Left lobe of liver (tissue), 2 donors: ENCODE measurements around the gene ALKBH5. TPM values are rescaled to one million over a fixed set of nuclear protein-coding genes. Genes with fewer than 3 reads are reported as not detected.
A peak's percentile ranks its signal among the peaks of the same experiment; 100 is the strongest.

Experiments
- ATAC-seq: fragments of 200-7000 bp; cut with Tn5 transposase; one replicate; pipeline ENCODE4 v1.9.1; 2020; ENCODE audit warnings: mild to moderate bottlenecking, moderate library complexity
- DNase-seq: peaks from one replicate; pipeline ENCODE4 v3.0.0-alpha.2; 2020; ENCODE audit warnings: low spot score
- total RNA-seq: library from RNA; stranded (reverse); gene quantifications from one replicate; pipeline ENCODE4 v1.2.1, GENCODE V29; 2021
- donor health status: DM: no; HTN: no; CAD: no; lungs with moderate emphysema.
- donor health status: DM: no; HTN: yes; CAD: no.

Gene ALKBH5
- total RNA-seq, 1 donor from 2014 or later = 69.2 TPM

GRCh38 chr17:18184143-18185031 is 759 bp downstream of the ALKBH5 start:
- peak; percentile 2 for ATAC-seq
- peak; percentile 58 for DNase-seq

- ATAC-seq (no peak), DNase-seq (no peak)
Measured at GRCh38 chr17:18185391-18185790, 1.8 kb downstream of the ALKBH5 start.

GRCh38 chr17:18185832-18186626 is 2.4 kb downstream of the ALKBH5 start:
- DNase-seq (no peak), ATAC-seq (no peak)

DNA sequence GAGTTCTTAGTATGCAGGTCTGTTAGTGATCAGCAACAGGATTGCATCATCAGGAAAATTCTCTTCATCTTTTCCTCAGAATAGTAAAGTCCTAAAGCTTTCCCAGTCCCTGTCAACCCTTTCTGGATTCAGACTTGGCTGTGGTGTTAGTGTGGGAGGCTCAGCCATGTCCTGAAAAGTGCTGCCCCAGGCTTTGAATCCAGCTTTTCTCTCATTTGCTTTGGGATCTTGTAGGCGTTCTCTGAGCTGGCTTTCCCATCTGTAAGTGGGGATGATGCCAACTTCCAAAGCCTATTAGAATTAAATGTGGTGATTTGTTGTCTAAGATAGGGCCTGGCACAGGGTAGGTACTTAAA is 3.0 kb downstream of the ALKBH5 start:
- DNase-seq (no peak), ATAC-seq (no peak)

- no peak for ATAC-seq
Measured at GRCh38 chr17:18187226-18187625, 3.6 kb downstream of the ALKBH5 start.

DNA sequence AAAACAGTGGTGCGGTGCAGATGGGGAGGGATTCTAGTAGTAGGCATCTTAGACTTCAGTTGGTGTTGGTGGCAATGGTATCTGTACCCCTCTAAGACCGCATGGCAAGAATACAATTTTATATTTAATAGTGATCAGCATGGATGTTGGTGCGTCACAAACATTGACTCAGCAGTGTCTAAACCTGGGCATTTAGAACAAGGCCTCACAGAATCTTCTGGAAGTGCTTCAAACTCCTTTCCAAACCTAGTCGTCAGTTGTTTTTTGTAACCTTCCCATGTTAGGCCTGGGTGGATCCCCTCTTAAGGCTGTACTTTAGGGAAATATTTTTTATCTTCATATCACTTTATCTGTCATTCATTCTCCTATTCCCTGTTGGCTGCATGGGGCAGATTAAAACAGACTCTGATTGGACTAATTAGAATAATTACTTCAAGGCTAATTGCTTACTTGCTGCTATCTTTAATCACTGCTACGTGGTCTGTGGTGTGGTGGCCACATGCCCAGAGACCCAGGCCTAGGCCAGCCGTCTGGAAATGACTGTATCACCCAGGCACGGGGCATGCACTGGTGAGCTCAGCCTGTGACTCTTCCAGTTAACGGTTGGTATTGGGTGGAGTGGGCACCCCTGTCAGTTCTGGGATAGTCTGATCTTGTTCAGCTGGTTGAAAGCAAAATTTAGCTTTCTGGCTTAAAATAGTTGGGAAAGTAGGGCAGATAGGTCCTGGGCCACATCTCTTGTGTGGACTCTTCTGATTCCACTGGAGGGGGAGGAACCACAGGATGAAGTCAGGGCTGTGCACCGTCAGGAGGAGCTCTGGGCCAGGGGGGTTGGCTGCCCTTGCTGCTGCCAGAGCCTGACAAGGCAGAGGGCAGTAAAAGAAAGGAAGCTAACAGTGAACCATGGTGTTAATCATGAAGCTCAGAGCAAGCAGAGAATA is 4.5 kb downstream of the ALKBH5 start:
- no peak for DNase-seq
- no peak for ATAC-seq

More at GRCh38 chr17:18187226-18187625, 3.6 kb downstream of the ALKBH5 start:
- no peak for DNase-seq

DNA sequence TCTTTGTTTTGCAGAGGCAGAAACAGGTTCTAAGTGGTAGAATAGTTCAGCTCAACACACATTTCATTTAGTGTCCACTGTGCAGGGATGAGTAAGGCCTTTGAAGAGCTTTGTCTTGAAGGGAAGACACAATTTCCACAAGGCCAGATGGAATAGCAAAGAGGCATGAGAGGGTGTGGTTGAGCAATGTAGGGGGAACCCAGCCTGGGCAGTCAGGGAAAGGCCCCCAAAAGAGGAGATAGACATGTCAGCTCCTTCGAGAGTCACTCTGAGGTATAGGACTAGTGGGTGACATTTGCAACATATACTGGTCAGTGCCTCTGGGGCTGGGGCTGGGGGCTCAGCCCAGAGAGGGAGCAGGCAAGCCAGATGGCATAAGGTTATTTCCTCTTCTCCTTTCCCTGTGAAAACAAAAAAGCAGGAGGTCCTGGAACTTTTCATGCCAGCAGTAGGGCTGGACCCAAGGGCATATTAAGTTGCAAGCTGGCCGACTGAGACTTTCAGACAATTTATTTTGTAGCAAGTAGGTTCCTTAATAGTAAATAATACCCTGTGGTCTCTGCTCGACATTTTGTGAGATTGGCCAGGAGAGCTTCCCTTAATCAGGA is 7.1 kb downstream of the ALKBH5 start:
- ATAC-seq (no peak), DNase-seq (no peak)

GRCh38 chr17:18191236-18191667 is 7.6 kb downstream of the ALKBH5 start:
- DNase-seq = peak; percentile 55
- peak; percentile 61 for ATAC-seq

GRCh38 chr17:18191967-18192366 is 8.3 kb downstream of the ALKBH5 start:
- DNase-seq = no peak
- ATAC-seq = peak; percentile 5

DNA sequence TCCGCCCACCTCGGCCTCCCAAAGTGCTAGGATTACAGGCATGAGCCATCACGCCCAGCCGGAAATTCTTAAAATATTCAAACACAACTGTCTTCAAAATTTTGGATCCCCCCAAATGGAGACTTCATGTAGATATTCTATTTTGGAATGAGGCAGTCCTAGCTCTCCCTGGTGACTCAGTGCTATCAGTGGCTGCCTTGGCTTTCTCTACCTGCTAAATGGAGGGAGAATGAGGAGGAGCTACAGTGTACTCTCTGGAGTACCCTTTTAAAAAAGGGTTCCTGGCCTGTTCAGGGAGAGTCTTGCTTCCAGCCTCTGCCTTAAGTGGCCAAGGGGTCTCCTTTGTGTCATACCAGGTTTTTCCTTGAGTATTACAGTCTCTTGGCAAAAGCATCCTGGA is 10.8 kb downstream of the ALKBH5 start:
- DNase-seq (no peak), ATAC-seq (no peak)

- no peak for ATAC-seq
Measured at GRCh38 chr17:18194804-18195203, 11.2 kb downstream of the ALKBH5 start.

DNA sequence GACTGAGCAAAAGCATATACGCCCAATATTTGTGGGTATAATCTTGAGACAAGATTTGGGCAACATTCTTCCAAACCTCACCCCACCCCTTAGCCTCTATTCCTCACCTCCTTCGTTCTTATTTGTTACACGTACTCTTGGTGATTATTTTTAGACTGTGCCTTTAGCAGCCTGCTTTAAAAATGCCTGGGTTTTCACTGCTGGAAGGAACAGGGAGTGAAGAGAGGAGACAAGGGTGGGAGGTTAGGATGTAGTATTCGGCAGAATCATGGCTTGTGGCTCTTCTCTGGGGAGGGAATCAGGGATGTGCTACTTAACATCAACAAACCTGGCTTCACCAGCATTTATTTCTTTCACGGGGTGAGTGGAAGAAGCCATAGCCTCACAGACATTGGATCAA is 11.6 kb downstream of the ALKBH5 start:
- no peak for ATAC-seq
- no peak for DNase-seq

More at GRCh38 chr17:18194804-18195203, 11.2 kb downstream of the ALKBH5 start:
- no peak for DNase-seq

DNA sequence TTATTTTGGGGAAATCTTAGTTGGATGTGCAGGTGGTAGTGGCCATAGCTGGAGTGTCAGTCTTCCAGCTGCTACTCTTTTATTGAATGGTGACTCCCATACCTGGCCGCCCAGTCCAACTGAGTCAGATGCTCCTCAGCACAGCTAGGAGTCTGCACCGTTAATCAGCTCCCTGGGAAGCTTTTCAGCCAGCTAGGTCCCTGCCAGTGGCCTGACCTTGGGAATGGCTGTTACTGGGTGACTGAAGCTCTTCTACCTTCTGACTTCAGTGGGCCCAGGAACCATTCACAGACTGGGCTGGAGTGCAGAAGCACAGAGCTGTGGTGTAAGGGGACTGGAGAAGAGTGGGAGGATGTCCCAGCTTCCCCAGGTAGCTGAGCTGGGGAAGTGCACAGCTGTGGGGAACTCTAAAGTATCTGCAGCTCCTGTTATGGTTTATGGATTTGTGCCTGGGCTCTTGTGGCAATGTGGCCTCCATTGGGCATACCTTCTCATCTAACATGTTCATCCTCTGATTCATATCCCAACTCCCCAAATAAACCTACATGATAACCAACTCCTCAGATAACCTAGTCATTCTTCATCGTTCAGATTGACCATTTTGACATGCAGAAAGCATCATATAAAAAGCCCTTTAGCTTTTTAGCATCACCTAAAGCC is 14.0 kb downstream of the ALKBH5 start:
- ATAC-seq = no peak
- DNase-seq = no peak

DNA sequence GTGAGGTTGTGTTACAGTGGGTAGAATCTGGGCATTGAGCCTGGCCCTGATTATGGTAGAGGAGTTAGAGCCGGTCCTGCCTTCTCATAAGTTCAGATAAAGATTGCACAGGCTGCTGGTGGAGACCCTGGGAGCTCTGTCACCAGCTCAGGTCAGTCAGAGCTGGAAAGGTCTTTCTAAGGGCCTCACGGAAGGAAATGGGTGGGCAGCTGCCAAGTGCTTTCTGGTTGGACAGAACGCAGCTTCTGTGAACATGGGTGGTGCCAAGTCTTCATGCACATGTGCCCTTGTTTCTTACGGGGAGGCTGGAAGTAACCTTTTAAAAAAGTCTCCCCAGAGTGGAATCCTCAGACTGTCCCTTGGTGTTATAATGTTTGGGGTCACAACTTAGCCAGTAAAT is 14.9 kb downstream of the ALKBH5 start:
- DNase-seq (no peak), ATAC-seq (no peak)

- ATAC-seq (peak; percentile 40), DNase-seq (no peak)
Measured at GRCh38 chr17:18201108-18201507, 17.5 kb downstream of the ALKBH5 start.

- peak; percentile 55 for DNase-seq
- ATAC-seq = peak; percentile 83
Measured at GRCh38 chr17:18203308-18203707, 19.7 kb downstream of the ALKBH5 start.

DNA sequence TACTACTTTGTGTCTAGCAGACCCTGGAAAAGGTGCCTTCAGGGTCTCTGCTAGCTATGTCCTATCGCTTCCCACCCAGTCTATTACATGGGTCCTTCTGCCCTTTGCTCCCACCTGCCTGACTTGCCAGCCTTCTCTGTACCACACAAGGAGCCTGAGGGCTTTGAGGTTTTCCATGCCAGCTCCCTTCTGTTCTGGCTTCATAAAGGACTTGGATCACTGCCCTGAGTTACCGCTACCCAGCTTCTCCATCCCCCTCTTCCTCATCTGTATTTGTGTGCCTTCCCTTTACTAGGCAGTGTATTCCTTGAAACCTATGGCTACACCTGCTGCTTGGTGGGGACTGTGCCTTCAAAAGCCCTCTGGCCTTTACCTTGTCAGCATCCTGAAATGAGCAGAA is 22.2 kb downstream of the ALKBH5 start:
- no peak for ATAC-seq
- DNase-seq = no peak

DNA sequence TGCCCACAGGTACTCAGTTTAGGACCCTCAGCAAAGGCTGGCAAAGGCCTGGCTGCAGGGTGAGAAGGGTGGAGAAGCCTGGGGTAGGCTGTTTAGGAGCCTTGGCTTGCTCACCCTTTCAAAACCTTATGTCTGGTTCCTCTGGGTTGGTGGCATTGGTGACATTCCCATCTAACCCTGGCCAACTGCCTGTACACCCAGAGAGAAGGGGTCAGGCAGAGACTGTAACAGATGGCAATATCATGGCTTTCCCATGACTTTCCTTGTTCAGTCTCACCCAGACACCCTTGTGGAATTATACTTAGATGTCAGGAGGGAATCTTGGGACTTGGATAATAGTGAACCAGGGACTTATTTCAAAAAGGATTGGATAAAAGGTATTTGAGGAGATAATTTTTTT is 23.3 kb downstream of the ALKBH5 start:
- no peak for ATAC-seq
- DNase-seq = no peak

DNA sequence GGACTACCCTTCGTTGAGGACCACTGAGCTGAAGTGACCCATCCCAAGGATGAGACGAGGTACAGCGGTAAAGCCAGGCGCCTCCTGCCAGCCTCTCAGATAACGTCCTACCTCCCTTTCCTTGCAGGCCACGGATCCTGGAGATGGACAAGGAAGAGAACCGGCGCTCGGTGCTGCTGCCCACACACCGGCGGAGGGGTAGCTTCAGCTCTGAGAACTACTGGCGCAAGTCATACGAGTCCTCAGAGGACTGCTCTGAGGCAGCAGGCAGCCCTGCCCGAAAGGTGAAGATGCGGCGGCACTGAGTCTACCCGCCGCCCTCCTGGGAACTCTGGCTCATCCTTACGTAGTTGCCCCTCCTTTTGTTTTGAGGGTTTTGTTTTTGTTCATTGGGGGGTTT is 24.5 kb downstream of the ALKBH5 start:
- no peak for ATAC-seq
- DNase-seq = no peak
